GM19452 (cell line): ENCODE measurements around the gene CUX1.
"Not testable (repeated sequence)": the region's sequence is repeated elsewhere in the genome, so short reads cannot be mapped to it uniquely, and the experiment has no call there.

ENCODE experiments used
- ATAC-seq: cut with Tn5 transposase; IDR thresholded peaks from one replicate; pipeline ENCODE4 v1.9.1; 2021; ENCODE audit not compliant: unreplicated experiment

Gene CUX1

DNA sequence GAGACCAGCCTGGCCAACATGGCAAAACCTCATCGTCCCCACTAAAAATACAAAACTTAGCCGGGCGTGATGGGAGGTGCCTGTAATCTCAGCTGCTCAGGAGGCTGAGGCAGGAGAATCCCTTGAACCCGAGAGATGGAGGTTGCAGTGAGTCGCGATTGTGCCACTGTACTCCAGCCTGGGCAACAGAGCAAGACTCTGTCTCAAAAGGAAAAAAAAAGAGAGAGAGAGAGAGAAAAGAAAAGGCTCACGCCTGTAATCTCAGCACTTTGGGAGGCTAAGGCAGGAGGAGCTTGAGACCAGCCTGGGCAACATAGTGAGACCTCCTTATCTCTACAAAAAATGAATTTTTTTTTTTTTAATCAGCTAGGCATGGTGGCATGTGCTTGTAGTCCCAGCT is 157.6 kb downstream of the CUX1 start:
- no peak for ATAC-seq

DNA sequence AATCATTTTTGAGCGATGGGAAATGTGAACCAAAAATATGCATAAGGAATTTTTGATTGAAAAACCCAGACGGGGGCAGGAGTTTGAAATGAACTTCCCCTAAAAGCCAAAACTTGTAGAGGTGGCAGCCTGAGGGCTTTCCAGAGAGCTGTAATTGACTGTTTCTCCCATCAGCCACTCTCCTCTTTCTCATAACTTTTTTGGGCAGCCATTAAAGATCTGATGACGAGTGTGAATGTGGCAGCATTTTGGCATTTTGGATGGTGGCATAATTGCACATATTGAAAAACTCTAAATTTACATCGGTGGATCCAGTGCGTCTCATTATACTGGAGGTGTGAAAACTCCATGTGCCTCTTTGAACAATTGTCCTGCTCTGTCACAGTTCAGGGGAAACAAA is 159.0 kb downstream of the CUX1 start:
- no peak for ATAC-seq

DNA sequence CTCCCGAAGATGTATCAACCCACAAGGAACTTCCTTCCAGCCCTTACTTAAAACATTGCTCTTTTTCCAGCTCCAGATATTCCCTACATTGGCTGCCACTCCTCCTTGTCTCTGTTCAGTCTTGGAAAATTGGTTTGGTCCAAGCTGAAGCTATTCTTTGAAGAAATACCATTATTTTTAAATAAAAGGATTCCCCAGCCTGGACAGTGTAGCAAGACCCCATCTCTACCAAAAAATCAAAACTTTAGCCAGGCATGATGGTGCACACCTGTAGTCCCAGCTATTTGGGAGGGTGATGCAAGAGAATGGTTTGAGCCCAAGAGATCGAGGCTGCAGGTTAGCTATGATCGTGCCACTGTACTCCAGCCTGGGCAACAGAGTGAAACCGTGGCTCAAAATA is 159.8 kb downstream of the CUX1 start:
- ATAC-seq, result no peak

DNA sequence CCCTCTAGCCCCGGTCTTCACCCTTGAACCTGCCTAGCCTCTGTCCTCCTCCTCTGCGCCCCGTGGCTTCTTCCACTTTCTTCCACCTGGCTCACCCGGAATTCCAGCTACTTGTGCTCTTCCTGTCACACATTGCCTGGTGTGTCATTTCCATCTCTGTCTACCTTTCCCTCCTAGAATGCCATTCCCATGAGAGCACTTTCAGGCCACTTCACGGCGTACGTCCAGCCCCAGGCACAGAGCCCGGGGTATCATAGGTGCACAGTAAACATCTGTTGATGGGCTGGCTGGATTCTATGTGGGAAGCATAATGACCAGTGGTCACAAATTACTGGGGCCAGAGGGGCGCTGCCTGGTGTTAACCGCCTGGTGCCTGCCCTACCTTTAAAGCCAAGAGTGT is 161.3 kb downstream of the CUX1 start:
- no peak for ATAC-seq

DNA sequence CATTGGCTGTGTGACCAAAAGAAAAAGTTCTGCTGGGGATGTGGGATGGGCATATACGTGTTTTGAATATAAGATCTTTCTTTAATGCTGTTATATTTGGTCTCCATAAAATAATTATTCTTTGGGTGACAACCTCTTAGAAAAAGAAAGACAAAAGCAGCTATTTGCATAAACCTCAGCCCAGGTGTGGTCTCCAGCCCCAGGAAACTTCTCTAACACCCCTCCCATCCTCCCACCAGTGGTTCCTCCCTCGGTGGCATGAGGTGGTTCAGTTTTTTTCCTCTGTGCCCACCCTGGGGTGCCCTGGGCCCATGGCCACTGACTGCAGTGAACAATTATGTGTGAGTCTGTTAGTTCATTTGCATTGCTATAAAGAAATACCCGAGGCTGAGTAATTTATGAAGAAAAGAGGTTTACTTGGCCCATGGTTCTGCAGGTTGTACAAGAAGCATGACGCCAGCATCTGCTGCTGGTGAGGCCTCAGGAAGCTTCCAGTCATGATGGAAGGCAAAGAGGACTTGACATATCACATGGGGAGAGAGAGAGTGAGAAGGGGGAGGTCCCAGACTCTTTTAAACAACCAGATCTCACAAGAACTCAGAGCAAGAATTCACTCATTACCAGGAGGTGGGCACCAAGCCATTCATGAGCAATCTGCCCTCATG is 165.9 kb downstream of the CUX1 start:
- ATAC-seq, result no peak

DNA sequence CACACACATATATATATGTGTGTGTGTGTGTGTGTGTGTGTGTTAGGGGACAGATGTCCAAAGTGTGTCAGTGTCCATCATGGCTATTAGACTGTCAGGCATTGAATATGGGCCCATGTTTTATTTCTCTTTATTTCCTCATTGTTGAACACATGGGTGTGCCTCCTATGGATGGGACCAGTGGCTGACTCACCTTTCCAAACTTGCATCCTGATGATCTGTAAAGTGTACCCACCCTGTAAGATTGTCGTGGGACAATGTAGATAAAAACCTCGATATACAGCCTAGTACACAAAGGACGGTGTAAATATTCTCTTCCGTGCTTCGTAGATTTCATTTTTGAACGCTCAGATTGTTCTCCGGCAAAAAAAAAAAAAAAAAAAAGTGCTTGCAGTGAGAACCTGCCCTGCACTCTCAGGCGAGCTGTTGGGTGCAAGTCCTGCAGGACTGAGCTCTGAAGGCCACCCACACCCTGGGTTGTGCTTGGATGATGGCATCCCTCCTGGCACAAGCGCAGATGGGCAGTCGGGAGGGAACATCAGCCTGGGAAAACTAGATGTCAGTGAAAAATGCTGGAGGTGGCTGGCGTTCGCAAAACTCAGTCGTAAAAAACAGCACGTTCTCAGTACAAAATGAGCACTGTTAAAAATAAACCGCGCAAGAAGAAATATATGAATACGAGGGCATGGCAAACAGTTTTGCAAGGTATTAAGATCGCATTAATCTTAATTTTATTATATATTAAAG is 166.9 kb downstream of the CUX1 start:
- ATAC-seq, result no peak

DNA sequence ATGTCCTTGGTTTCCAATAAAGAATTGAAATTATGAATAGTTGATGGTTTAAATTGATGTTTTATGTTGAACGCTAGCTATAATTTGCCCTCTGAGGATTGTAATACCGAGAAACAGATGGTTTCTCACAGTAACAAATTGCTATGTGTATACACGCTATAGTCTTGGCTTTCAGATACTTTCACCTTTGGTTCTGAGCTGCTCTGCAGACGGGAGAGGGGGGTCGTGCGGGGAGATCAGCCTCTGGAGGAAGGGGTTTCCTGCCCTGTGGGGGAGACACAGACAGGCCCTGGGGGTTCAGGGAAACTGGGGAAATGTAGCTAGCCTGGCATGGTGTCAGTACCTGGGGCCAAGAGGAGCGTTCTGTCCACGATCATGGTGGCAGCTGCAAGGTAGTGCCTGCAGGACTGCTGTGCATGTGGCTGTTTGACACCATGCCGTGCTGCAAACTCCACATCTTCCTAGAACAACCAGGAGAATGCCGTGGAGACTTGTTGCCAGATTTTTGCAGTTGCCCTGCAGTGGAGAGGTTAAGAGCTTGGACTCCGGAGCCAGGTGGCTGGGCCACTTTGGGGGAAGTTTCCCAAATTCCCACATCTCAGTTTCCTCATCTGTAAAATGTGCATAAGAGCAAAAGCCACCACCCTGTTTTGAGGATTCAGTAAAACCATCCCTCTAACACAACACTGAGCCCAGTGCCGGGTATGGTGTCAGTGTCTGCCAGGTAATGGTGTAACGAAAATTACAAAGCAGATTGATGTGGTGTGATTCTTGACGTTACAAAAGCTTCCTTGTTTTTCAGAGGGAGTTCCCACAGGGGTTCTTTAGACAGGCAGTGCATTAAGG is 167.9 kb downstream of the CUX1 start:
- ATAC-seq, result no peak

DNA sequence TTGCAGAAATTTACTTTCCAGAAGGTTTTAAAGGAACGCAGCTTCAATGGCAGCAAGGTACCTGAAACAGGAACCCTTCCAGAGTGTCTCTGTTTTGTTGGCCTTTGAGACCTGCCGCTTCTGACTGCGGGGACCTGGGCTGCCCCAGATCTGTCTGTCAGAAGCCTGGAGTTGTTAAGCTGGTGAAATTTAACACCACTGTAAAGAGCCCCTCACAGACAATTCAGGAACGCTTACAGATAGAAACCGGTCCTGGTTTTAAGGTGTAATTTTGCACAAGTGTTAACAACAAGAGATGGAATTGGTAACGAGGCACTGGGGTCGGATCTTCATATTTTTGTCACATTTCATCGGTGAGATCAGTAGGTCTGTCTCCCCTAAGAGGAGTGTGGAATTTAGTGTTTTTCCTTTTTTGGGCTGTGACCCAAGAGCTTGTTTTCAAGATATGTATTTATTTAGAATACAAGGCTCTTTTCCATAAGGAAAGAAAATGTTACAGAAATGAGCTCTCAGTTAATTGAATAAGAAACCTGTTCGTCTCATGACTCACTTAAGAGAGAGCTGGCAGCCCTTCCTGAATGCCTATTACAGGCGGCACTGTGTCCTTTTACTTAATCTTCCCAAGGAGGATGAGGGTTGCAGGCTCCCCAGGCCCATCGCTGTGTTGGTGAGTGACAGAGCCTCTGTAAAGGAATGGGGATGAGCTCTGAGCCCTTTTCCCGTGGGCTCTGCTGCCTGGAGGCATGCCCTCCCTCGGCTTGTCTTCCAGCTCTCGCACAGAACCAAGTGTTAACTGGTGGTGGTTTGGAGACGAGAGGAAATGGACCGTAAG is 168.7 kb downstream of the CUX1 start:
- ATAC-seq, result no peak

DNA sequence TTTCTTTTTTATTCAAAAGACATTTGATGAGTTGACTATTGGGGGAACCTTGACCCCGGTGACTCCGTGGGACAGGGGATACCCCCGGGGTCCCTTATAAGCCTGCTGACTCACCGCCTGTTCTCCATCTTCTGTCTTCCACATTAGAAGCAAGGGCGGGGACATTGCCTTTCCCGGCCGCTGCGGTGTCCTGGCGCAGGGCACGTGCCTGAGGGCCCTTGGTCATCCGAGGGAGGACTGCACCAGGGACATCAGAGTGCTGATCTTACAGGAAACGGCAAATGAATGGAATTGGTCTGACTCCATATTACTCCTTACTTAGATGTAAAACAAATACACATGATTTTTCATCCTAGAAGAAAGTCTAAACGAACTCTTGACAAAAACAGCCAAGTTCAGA is 170.1 kb downstream of the CUX1 start:
- no peak for ATAC-seq

DNA sequence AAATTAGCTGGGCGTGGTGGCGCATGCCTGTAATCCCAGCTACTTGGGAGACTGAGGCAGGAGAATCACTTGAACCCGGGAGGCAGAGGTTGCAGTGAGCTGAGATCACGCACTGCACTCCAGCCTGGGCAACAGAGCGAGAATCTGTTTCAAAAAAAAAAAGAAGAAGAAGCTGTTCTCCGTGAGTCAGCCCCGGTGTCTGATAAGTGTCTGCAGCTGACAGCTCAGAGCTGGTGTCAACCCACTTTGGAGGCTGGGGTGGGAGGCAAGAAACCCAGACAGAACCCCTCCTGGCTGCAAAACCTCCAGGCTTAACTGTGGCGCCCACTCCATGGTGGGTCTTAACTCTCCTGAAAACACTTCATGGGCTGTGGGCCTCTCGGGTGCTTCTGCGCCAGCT is 170.6 kb downstream of the CUX1 start:
- not testable (repeated sequence) for ATAC-seq

DNA sequence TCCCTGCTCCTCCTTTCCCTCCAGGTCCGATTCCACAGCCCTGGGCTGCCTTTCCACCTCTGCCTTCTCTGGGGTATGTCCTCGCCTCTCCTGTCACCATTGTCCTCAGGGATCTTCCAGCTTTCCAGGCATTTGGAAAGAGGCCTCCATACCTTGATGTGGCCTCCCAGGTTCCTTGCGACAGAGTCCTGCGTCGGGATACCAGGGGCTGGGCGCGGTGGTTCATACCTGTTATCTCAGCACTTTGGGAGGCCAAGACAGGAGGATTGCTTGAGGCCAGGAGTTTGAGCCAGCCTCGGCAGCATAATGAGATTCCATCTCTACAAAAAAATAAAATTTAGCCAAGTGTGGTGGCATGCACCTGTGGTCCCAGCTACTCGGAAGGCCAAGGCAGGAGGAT is 171.1 kb downstream of the CUX1 start:
- ATAC-seq, result no peak

DNA sequence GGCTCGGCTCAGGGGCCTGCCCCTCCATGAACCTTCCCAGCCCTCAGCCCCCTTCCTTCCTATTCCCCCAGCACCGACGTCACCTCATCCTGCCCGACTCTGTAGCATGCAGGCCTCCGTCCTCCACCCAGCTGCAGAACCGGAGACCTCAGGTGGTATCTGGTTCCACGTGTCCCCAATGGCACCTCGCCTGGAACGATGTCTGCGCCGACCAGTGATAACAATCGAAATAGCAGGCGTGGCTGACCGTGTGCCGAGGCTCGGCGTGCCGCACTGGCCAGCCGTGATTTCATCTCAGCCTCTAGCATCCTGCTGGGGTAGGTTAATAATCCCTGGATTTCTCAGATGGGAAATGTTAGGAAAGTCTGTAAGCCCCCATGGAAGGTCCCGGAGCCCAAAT is 171.7 kb downstream of the CUX1 start:
- ATAC-seq, result no peak

DNA sequence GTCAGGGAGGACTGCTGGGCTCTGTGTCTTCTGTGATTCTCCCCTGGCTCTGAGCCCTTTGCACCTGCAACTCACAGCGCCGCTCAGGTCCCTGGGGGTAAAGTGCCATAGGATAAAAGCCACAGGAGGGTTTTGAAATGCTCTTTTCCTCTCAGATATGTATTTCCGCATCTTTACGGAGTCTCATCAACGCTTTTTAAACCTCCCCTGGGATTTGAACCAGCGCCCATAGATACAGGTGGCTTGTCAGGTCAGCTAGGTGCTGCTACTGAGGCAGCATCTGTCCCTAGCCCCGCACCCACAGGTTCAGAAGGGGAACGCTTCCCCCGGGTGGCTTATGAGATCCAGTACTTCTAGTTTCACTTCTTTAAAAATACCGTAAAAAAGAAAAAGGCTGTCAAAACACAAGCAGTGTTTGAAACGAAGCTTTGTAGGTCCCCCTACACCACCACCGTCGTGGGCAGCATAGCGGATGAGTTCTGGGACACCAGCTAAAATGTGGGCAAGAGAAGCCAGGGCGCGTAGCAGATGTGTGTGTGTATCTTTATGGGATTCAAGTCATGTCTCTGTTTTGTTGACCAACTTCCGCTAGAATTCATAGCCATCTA is 173.5 kb downstream of the CUX1 start:
- ATAC-seq, result peak; percentile 90

DNA sequence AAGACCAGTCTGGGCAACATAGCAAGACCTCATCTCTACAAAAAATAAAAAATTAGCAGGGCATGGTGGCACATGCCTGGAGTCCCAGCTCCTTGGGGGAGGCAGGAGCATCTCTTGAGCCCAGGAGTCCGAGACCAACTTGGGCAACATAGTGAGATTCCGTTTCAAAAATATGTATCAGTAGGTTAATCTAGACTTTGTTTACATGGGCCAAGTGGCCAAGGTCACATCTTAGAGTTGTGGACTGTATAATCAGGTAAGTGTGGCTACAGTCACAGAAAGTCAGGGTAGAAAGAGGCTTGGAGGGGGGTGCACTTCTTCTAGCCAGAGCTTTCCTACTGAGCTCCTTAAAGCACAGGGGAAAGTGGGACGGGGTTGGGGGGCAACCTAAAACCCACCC is 174.4 kb downstream of the CUX1 start:
- no peak for ATAC-seq

DNA sequence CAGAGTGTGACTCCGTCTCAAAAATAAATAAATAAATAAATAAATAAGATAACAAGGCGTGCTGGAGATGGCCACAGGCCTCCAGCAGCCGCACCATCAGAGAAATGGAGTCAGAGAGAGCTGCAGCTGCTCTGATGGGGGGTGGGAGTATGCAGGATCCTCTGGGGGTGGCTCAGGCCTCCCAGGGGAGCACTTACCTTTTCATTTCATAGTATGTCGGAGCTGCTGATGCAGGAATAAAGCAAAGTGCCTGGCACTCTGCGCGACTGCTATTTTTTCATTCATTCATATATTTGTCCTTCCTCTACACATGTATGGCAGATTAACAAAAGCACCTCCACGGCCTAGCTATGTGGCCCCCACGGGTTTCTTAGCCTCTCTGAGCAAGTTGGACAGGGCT is 175.9 kb downstream of the CUX1 start:
- ATAC-seq, result no peak

DNA sequence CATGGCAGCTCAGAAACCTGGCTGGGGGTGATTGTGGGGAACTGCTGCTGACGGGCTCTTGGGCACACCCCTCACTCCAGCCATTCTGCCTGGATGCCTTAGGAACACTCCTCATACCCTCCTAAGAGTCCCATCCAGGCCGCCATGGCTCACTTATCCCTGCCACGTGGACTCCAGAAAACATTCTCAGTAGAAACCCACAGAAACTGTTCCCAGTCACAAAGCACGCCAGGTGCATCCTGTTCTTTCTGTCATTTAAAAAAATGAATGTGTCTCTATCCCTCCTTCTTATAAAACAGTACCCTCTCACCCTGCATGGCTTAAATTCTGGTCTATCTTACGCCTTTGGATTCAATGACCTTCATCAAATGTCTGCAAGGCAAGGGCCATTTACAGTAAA is 177.7 kb downstream of the CUX1 start:
- no peak for ATAC-seq

DNA sequence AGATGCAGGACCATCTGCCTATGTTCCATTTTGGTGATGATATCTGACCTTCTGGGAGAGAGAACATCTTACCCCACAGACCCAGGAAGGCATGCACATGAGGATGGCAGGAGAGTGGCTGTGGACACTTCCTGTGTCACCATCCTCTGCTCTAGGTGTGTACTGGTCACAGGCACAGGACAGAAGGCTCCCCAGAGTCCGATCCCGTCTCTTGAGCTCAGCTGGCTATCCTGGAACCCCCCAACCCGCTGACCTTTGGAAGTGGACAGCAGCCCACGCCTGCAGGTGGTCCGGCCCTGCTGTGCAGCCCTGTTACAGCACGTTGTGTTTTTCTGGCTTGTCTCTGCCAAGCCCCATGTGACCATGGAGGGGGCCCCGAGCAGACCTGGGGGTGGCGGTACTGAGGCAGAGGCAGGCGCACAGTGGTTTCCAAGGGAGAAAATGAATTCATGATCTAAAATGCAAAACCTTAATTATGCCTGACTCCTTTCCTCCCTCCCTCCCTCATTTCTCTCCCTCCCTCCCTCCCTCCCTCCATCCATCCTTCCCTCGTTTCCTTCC is 178.8 kb downstream of the CUX1 start:
- ATAC-seq, result no peak

DNA sequence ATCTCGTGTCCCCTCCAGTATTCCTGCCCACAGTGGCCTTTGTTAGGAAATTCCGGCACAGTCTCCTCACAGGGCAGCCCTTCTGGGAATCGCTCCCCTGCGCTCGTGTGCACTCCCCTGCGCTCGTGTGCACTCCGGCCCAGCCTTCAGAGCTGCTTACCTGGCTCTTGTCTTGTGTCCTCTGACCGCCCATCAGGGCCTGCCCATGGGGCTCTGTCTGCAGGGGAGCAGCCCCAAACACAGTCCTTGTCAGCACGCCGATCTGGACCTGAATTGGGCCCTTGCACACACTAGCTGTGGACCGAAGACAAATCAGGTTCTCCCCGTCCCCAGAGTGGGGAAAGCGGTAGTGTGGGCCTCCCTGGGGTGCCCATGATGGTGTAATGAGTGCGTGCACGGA is 179.4 kb downstream of the CUX1 start:
- no peak for ATAC-seq

DNA sequence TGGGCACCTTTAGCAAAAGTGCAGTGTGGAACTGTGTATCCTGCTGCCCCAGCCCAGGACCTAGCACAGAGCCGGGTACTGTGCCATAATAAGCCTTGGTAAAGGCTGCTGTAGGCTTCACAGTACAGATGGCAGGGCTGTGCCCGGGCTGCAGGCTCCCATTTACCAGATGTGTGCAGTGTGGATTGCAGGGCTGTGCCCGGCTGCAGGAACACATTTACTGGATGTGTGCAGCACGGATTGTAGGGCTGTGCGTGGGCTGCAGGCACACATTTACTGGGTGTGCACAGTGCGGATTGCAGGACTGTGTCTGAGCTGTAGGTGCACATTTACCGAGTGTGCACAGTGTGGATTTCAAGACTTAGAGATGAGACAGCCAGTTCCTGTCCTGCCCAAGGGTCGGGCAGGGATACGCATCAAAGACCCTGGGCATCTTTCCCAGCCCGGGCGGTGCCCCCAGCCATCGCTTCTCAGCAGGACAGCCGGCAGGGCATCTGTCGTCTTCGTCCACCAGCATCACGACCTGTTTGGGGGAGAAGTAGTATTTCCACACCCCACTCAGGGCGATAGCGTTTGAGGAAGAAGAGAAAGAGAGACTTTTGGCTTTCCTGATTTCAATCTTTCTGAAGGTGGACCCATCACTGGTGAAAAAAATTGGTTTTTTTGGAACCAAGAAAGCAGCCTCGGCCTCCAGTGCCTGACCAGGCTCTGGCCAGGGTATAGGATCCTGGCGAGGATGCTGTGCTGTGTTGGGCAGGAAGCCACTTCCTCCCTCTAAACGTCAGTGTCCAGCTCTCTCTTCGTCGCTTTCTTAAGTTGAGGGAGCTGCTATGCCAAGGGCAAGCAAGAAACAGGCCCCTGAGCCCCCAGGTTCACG is 180.8 kb downstream of the CUX1 start:
- ATAC-seq, result no peak

DNA sequence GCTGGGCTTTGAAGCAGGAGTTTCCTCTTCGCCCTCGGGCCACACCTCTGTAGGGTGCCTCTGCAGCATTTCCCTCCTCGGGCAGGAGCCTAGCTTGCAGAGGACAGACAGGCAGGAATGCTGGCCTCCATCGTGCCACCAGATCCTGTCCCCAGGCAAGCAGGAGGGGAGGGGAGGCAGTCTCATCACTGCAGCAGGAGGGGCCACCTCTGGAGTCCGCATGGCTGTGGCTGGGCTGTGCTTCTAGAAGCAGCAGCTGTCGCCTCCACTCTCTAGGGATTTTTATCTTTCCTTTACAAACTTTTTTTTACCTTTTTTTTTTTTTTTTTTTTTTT is 181.4 kb downstream of the CUX1 start:
- ATAC-seq, result no peak
